ENCODE data around the gene CAMK2A. TPM values are rescaled to one million over a fixed set of nuclear protein-coding genes. Genes with fewer than 3 reads are reported as not detected.

Gene CAMK2A
- total RNA-seq, 1 donor from 2014 or later = not detected

DNA sequence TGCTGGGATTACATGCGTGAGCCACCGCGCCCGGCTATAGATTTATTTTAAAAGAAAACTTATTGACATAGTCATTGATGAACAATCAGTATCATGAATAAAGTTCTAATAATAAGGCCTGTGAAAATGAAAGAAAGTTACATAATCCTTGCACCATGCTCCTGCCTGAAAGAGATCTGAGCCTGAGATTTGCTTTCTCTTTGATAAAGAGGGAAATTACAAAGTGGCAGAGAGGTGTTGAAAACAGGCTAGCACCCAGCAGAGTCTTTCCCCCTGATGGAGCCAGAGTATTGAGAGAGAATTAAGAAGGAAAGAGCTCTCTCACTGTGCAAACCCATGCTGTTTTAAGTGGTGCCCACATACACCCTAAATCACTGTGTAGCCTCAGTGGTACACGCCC is 62.5 kb downstream of the CAMK2A start:
- Mint-ChIP-seq H3K36me3 (ENCODE audit: insufficient read depth) (no peaks in the 10 kb centered on the region), H3K27ac (no peak overlapping the region), H3K9me3 (ENCODE audit: low read depth) (no peaks in the 10 kb centered on the region), H3K27me3 (peaks cover 1% of the 10 kb centered on the region), H3K4me3 (ENCODE audit: low read depth) (no peak overlapping the region), H3K4me1 (ENCODE audit: low read depth) (no peaks in the 10 kb centered on the region)
- TF ChIP-seq CTCF (IDR thresholded peaks at IDR 0.05; ENCODE audit: unreplicated experiment) = no peak
- DNase-seq (ENCODE audit: low spot score, unreplicated experiment) = no peak

- H3K9me3 Mint-ChIP-seq (ENCODE audit: low read depth) = no peaks in the 10 kb centered on the region
- DNase-seq (ENCODE audit: low spot score, unreplicated experiment) = no peak
- no peak overlapping the region for H3K27ac Mint-ChIP-seq
- peaks cover 14% of the 10 kb centered on the region for H3K27me3 Mint-ChIP-seq
- H3K4me3 Mint-ChIP-seq (ENCODE audit: low read depth) = no peak overlapping the region
- TF ChIP-seq CTCF (IDR thresholded peaks at IDR 0.05; ENCODE audit: unreplicated experiment) = no peak
- H3K4me1 Mint-ChIP-seq (ENCODE audit: low read depth) = no peaks in the 10 kb centered on the region
- H3K36me3 Mint-ChIP-seq (ENCODE audit: insufficient read depth) = no peaks in the 10 kb centered on the region
Observed at GRCh38 chr5:150224483-150225027, 65.0 kb downstream of the CAMK2A start.

GRCh38 chr5:150223474-150223873 is 66.1 kb downstream of the CAMK2A start:
- Mint-ChIP-seq H3K27me3 (peaks cover 14% of the 10 kb centered on the region), H3K9me3 (ENCODE audit: low read depth) (no peaks in the 10 kb centered on the region), H3K36me3 (ENCODE audit: insufficient read depth) (no peaks in the 10 kb centered on the region), H3K4me1 (ENCODE audit: low read depth) (no peaks in the 10 kb centered on the region), H3K4me3 (ENCODE audit: low read depth) (no peak overlapping the region), H3K27ac (no peak overlapping the region)
- no peak for DNase-seq (ENCODE audit: low spot score, unreplicated experiment)
- TF ChIP-seq CTCF (IDR thresholded peaks at IDR 0.05; ENCODE audit: unreplicated experiment) = no peak

DNA sequence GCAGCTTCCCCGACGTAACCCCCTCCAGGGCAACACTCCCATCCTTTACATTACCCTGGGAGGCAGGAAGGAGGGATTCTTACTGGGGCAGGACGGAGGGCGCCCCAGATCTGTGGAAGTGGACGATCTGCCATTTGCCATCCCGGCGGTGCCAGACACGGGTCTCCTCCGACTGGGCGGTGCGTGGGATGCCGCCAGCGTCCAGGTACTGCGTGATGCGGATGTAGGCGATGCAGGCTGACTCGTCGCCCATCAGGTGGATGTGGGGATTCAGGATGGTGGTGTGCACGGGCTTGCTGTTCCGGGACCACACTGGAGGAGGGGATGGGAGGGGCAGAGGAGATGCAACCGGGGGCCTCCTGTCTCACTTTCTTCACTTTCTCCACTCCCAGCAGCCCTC is 66.7 kb downstream of the CAMK2A start:
- Mint-ChIP-seq H3K27me3 (peaks cover 17% of the 10 kb centered on the region), H3K36me3 (ENCODE audit: insufficient read depth) (no peaks in the 10 kb centered on the region), H3K27ac (no peak overlapping the region), H3K4me3 (ENCODE audit: low read depth) (no peak overlapping the region), H3K9me3 (ENCODE audit: low read depth) (no peaks in the 10 kb centered on the region), H3K4me1 (ENCODE audit: low read depth) (no peaks in the 10 kb centered on the region)
- no peak for TF ChIP-seq CTCF (IDR thresholded peaks at IDR 0.05; ENCODE audit: unreplicated experiment)
- no peak for DNase-seq (ENCODE audit: low spot score, unreplicated experiment)

- peaks cover 29% of the 10 kb centered on the region for H3K27me3 Mint-ChIP-seq
- DNase-seq (ENCODE audit: low spot score, unreplicated experiment) = no peak
- peaks cover 2% of the 10 kb centered on the region for H3K4me1 Mint-ChIP-seq (ENCODE audit: low read depth)
- H3K27ac Mint-ChIP-seq = no peak overlapping the region
- TF ChIP-seq CTCF (IDR thresholded peaks at IDR 0.05; ENCODE audit: unreplicated experiment) = no peak
- H3K9me3 Mint-ChIP-seq (ENCODE audit: low read depth) = no peaks in the 10 kb centered on the region
- no peaks in the 10 kb centered on the region for H3K36me3 Mint-ChIP-seq (ENCODE audit: insufficient read depth)
- H3K4me3 Mint-ChIP-seq (ENCODE audit: low read depth) = no peak overlapping the region
Observed at GRCh38 chr5:150221471-150221870, 68.1 kb downstream of the CAMK2A start.

All from progenitor cell of endocrine pancreas (in vitro differentiated cells).